HUES6 (cell line): ENCODE measurements around the gene ZNF217.
"Not testable (repeated sequence)": the region's sequence is repeated elsewhere in the genome, so short reads cannot be mapped to it uniquely, and the experiment has no call there.

Experiments
- H3K27ac ChIP-seq: 2 replicates; pipeline ENCODE4 v1.7.0; 2013; ENCODE audit warnings: low read depth, mild to moderate bottlenecking, low read length, inconsistent platforms
- H3K27me3 ChIP-seq: 2 replicates; pipeline ENCODE4 v1.6.1; 2013; ENCODE audit warnings: low read length; ENCODE audit not compliant: control insufficient read depth, insufficient read depth
- H3K36me3 ChIP-seq: 2 replicates; pipeline ENCODE4 v1.6.1; 2013; ENCODE audit warnings: low read length; ENCODE audit not compliant: control insufficient read depth, insufficient read depth
- H3K4me1 ChIP-seq: 2 replicates; pipeline ENCODE4 v1.6.1; 2013; ENCODE audit warnings: low read length; ENCODE audit not compliant: control insufficient read depth, insufficient read depth
- H3K4me3 ChIP-seq: 2 replicates; pipeline ENCODE4 v1.5.1; 2013; ENCODE audit warnings: low read depth, low read length
- H3K9ac ChIP-seq: one replicate; pipeline ENCODE4 v1.6.1; 2013; ENCODE audit warnings: mild to moderate bottlenecking, low read length
- H3K9me3 ChIP-seq: 2 replicates; pipeline ENCODE4 v1.6.1; 2013; ENCODE audit warnings: low read depth, low read length; ENCODE audit not compliant: control insufficient read depth, insufficient read depth

Gene ZNF217

GRCh38 chr20:53593466-53594007, at the start of gene ZNF217:
Gene ZNF217, minus strand, starts transcription at chr20:53593839. Its CDS starts 11,013 bp downstream, at chr20:53582826.
- peak within 1 kb of the TSS; percentile 84 for H3K4me3 ChIP-seq
- not testable (repeated sequence) for H3K36me3 ChIP-seq, H3K9me3 ChIP-seq, H3K27me3 ChIP-seq
- H3K27ac ChIP-seq, result peak within 1 kb of the TSS; percentile 93
- H3K9ac ChIP-seq, result peak within 1 kb of the TSS; percentile 86
- H3K4me1 ChIP-seq, result peaks cover 34% of the 10 kb centered on the region

GRCh38 chr20:53643031-53643832, 49.6 kb upstream of the ZNF217 start:
- peaks cover 17% of the 10 kb centered on the region for H3K4me1 ChIP-seq
- no peaks in the 10 kb centered on the region for H3K27me3 ChIP-seq
- no peak overlapping the region for H3K27ac ChIP-seq
- H3K4me3 ChIP-seq, result no peak overlapping the region
- H3K9me3 ChIP-seq, result no peaks in the 10 kb centered on the region
- no peak overlapping the region for H3K9ac ChIP-seq
- H3K36me3 ChIP-seq, result no peaks in the 10 kb centered on the region

- Histone ChIP-seq H3K9me3 (no peaks in the 10 kb centered on the region), H3K9ac (no peak overlapping the region), H3K27ac (no peak overlapping the region)
Measured at GRCh38 chr20:53642196-53643030, 48.8 kb upstream of the ZNF217 start.

DNA sequence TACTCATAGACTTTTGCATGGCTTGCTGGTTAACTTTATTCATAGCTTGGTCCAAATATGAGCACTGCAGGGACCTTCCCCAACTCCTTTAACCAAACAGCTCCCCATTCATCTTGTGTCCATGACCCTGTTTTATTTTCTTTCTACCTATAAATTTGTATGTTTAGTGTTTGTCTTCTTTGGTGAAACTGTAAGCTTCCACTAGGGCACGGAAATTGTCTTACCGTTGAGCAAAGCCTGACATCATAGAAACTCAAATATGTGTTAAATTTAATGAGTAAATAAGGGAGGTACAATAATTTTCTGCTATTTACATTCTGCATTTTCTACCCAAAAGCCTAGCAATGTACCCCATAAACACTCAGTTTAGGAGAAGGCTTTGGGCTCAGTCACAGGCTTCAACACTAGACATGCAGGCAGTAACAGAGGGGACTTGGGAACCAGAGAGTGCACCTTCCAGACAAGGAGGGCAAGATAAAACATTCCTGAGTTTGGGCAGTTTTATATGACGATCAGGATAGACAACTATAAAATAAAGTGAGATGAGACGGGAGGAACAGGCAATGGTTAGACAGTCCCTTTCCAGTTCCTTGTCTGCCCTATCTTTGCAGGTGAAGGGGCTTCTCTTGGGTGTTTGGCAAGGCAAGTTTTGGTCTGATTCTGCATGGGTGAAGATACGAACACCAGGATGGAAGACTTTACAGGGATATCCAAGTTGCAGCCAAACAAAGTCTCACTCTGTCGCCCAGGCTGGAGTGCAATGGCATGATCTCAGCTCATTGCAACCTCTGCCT, 46.2 kb upstream of the ZNF217 start:
- H3K36me3 ChIP-seq, result no peaks in the 10 kb centered on the region
- H3K4me3 ChIP-seq, result no peak overlapping the region
- no peak overlapping the region for H3K9ac ChIP-seq
- H3K9me3 ChIP-seq, result no peaks in the 10 kb centered on the region
- no peak overlapping the region for H3K27ac ChIP-seq
- H3K4me1 ChIP-seq, result peaks cover 11% of the 10 kb centered on the region
- H3K27me3 ChIP-seq, result no peaks in the 10 kb centered on the region

More at GRCh38 chr20:53642196-53643030, 48.8 kb upstream of the ZNF217 start:
- Histone ChIP-seq H3K4me3 (no peak overlapping the region), H3K36me3 (no peaks in the 10 kb centered on the region), H3K27me3 (no peaks in the 10 kb centered on the region), H3K4me1 (peaks cover 17% of the 10 kb centered on the region)

- Histone ChIP-seq H3K9me3 (no peaks in the 10 kb centered on the region), H3K27ac (no peak overlapping the region), H3K4me1 (peaks cover 11% of the 10 kb centered on the region), H3K9ac (no peak overlapping the region), H3K36me3 (no peaks in the 10 kb centered on the region), H3K4me3 (no peak overlapping the region), H3K27me3 (no peaks in the 10 kb centered on the region)
Measured at GRCh38 chr20:53639128-53639527, 45.5 kb upstream of the ZNF217 start.

DNA sequence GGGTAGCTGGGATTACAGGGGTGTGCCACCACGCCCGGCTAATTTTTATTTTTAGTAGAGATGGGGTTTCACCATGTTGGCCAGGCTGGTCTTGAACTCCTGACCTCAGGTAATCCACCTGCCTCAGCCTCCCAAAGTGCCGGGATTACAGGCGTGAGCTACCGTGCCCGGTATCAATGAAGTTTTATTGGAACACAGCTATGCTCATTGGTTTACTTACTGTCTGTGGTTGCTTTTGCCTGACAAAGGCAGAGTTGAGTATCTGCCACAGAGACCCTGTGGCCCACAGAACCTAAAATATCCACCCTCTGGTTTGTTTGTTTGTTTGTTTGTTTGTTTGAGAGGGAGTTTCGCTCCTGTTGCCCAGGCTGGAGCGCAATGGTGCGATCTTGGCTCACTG, 43.7 kb upstream of the ZNF217 start:
- H3K9me3 ChIP-seq, H3K36me3 ChIP-seq, H3K4me3 ChIP-seq, H3K4me1 ChIP-seq, H3K27me3 ChIP-seq, H3K9ac ChIP-seq, H3K27ac ChIP-seq: not testable (repeated sequence)

GRCh38 chr20:53636540-53637097, 43.0 kb upstream of the ZNF217 start:
- Histone ChIP-seq H3K9me3 (no peaks in the 10 kb centered on the region), H3K36me3 (no peaks in the 10 kb centered on the region), H3K4me3 (no peak overlapping the region), H3K27ac (no peak overlapping the region), H3K4me1 (no peaks in the 10 kb centered on the region), H3K27me3 (no peaks in the 10 kb centered on the region), H3K9ac (no peak overlapping the region)

DNA sequence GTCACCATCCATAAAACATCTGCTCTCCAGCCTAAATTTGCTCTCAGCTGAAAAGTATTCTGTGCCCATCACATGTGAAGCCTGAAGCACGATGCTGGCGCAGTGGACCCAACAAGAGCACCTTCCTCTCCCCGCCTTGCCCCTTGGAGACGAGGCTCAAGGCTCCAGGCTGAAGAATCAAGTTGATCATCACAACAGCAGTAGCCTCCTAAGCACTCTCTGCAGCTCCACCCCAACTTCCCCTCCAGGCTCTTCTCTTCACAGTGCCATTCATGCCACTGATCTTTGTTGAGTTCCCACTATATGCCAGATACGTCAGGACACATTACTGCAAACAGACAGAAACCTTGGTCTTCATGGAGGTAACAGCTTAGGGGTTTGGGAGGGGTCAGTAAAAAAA, 41.6 kb upstream of the ZNF217 start:
- no peaks in the 10 kb centered on the region for H3K9me3 ChIP-seq

GRCh38 chr20:53631909-53632662, 38.4 kb upstream of the ZNF217 start:
- H3K27me3 ChIP-seq, result no peaks in the 10 kb centered on the region
- H3K36me3 ChIP-seq, result no peaks in the 10 kb centered on the region
- H3K9ac ChIP-seq, result no peak overlapping the region
- no peak overlapping the region for H3K4me3 ChIP-seq
- no peak overlapping the region for H3K27ac ChIP-seq
- H3K9me3 ChIP-seq, result no peaks in the 10 kb centered on the region
- H3K4me1 ChIP-seq, result no peaks in the 10 kb centered on the region

More for the DNA sequence above, 41.6 kb upstream of the ZNF217 start:
- no peak overlapping the region for H3K9ac ChIP-seq
- H3K4me1 ChIP-seq, result no peaks in the 10 kb centered on the region
- H3K27me3 ChIP-seq, result no peaks in the 10 kb centered on the region
- no peaks in the 10 kb centered on the region for H3K36me3 ChIP-seq
- H3K27ac ChIP-seq, result no peak overlapping the region
- no peak overlapping the region for H3K4me3 ChIP-seq

GRCh38 chr20:53629436-53629835, 35.8 kb upstream of the ZNF217 start:
- no peak overlapping the region for H3K4me3 ChIP-seq
- no peaks in the 10 kb centered on the region for H3K36me3 ChIP-seq
- H3K27ac ChIP-seq, result no peak overlapping the region
- no peak overlapping the region for H3K9ac ChIP-seq
- no peaks in the 10 kb centered on the region for H3K27me3 ChIP-seq
- H3K4me1 ChIP-seq, result no peaks in the 10 kb centered on the region
- H3K9me3 ChIP-seq, result no peaks in the 10 kb centered on the region
